Measurements from ENCODE around the gene NOVA2.
A peak's percentile ranks its signal among the peaks of the same experiment; 100 is the strongest.
"Not testable (repeated sequence)": the region's sequence is repeated elsewhere in the genome, so short reads cannot be mapped to it uniquely, and the experiment has no call there.

NOVA2 gene

DNA sequence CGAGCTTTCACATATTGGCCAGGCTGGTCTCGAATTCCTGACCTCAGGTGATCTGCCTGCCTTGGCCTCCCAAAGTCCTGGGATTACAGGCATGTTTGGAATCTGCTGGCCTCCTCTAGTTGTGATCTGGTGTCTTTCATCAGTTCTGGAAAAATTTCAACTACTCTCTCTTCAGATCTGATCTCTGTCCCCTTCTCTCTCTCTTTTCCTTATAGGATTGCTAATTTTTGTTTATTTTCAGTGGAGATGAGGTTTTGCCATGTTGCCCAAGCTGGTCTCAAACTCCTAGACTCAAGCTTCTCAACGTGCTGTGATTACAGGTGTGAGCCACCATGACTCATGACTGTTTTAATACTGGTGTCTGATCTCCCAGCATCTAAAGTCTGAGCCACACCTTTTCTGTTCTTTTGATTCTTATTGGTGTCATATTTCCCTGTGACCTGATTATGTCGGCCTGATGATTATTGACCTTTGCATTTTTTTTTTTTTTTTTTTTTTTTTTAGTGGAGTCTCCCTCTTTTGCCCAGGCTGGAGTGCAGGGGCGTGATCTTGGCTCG is 48.7 kb downstream of the NOVA2 start:
- no peak for DNase-seq (ENCODE audit: low read depth)

DNA sequence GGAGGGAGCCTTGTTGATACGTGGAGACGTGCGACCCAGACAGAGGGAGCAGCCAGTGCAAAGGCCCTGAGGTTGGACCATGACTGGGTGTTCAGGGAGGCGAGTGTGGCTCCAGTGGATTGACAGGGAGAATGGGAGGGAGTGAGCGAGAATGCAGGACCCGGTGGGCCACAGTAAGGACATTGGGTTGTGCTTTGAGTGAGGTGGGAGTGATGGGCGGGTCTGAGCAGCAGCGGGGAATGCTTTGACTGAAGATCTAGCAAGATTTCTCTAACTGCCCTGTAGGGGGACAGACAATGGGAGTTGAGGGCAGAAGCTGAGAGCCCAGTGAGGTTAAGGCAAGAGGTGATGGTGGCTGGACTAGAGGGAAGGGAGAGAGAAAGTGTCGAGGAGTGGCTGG is 51.4 kb downstream of the NOVA2 start:
- DNase-seq (ENCODE audit: low read depth) = no peak

- no peak for DNase-seq (ENCODE audit: low read depth)
Measured at GRCh38 chr19:45920458-45920857, 53.2 kb downstream of the NOVA2 start.

GRCh38 chr19:45919678-45920077 is 54.0 kb downstream of the NOVA2 start:
- DNase-seq (ENCODE audit: low read depth) = no peak

DNA sequence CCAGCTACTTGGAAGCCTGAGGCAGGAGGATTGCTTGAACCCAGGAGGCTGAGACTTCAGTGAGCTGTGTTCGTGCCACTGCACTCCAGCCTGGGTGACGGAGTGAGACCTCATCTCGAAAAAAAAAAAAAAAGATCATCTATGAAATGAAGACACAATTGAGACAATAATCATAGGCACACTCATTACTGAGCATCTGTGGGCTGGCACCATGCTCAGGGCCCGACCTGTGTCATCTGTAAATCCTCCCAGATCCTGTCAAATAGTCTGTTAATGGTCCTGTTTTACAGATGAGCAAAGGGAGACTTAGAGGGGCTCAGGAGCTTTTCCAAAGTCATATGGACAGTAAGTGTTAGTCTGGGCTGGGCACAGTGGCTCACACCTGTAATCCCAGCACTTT is 54.9 kb downstream of the NOVA2 start:
- DNase-seq (ENCODE audit: low read depth) = no peak

DNA sequence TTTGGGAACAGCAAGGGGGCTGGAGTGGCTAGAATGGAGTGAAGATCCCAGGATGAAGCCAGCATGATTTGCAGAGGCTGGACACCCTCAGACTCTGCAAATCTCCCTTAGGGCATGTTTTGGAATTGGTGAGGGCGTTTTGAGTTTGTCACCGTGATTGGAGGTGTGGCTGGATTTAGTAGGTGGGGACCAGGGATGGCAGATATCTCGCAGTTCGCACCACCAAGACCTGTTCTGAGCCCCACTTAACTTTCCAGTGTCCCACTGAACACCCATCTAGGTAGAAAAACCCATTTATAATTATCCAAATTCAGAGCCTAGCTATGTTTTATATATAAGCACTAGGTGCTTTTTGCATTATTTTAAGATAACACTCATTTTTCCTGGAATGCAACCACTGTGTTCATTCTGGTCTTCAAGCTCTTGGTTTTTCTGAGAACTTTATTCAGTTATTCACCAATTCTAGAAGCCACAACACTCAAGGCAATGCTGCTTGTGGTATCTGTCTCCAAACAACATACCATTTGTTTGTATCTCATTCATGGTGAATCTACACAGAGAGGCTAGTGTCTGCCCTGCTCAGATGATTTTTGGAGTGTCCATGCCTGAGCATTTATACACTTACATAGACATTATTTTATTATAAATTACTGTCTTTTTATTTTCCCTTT is 56.1 kb downstream of the NOVA2 start:
- no peak for DNase-seq (ENCODE audit: low read depth)

DNA sequence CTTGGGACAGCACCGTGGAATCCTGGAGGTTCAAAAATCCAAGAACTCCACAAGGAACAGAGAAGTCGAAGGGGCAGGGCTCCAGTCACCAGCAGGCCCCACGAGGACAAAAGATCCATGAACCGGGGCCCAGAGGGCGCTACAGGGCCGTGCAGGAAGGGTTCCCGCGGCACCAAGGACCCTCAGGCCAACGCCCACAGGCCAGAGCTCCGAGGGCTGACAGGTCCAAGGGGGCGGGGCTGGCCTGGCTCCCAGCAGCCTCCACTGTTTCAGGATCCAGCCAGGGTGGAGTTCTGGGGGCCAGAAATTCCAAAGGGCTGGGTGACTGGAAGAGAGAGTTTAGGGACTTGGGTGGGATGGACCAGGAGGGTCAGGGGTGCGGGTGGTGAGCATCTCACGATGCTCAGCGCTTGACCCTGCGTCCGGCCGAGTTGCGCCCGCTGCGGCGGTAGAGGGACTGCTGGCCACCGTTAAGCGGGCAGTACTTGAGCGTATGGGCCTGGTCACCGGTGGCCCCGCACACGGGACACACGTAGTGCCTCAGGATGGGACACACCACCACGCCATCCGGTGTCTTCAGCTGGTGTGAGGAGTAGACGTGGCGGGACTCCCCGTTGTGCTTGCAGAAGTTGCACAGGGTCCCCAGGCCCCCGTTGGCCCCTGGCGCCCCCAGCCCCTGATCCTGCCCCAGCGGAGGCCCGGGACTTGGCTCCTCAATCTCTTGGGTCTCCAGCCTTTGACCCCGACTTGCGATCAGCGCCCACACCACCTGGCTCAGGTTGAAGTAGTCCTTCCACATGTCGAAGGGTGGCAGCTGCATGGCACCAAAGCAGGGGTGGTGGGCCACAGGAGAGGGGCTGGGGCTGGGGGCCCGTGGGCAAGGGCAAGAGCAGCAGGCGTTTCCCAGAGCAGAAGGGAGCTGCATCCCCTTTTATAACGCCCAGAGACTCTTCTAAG is 59.5 kb downstream of the NOVA2 start, which contains the start of gene NANOS2:
Gene NANOS2 (minus strand): TSS at position 905 of the 957 bp plus-strand sequence. CDS start 85 bp downstream, at position 820.
- DNase-seq (ENCODE audit: low read depth) = no peak

DNA sequence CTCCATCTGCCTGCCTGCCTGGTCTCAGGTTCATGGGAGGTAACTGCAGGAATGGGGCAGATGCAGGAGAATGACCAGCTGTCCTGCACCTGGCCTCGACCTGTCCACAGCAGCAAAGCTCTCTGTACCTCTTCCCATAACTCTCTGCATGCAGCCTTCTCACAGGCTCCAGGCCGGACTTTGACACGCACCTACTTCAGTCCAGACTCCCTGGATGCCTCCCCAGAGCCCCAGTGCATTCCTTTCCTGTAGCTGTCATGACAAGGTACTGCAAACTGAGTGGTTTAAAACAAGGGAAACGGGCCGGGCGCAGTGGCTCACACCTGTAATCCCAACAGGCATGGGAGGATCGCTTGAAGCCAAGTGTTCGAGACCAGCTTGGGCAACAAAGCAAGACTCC is 62.4 kb downstream of the NOVA2 start:
- no peak for DNase-seq (ENCODE audit: low read depth)

DNA sequence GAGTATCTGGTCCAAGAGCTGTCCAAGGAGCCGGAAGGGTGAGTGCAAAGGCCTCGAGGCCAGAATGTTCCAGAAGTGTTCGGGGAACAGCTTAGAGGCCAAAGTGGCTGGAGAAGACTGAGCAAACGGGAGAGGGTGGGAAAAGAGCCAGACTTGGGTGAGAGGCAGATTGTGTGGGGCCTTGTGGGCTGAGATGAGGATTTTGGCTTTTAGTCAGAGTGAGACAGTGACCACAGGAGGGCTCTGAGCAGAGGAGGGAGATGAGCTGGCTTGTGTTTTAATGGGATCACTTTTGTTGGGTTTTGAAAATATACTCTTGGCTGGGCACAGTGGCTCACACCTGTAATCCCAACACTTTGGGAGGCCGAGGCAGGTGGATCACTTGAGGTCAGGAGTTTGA is 64.7 kb downstream of the NOVA2 start:
- no peak for DNase-seq (ENCODE audit: low read depth)

GRCh38 chr19:45906221-45906620 is 67.4 kb downstream of the NOVA2 start:
- DNase-seq (ENCODE audit: low read depth) = no peak

GRCh38 chr19:45905011-45905410 is 68.7 kb downstream of the NOVA2 start:
- DNase-seq (ENCODE audit: low read depth) = no peak

DNA sequence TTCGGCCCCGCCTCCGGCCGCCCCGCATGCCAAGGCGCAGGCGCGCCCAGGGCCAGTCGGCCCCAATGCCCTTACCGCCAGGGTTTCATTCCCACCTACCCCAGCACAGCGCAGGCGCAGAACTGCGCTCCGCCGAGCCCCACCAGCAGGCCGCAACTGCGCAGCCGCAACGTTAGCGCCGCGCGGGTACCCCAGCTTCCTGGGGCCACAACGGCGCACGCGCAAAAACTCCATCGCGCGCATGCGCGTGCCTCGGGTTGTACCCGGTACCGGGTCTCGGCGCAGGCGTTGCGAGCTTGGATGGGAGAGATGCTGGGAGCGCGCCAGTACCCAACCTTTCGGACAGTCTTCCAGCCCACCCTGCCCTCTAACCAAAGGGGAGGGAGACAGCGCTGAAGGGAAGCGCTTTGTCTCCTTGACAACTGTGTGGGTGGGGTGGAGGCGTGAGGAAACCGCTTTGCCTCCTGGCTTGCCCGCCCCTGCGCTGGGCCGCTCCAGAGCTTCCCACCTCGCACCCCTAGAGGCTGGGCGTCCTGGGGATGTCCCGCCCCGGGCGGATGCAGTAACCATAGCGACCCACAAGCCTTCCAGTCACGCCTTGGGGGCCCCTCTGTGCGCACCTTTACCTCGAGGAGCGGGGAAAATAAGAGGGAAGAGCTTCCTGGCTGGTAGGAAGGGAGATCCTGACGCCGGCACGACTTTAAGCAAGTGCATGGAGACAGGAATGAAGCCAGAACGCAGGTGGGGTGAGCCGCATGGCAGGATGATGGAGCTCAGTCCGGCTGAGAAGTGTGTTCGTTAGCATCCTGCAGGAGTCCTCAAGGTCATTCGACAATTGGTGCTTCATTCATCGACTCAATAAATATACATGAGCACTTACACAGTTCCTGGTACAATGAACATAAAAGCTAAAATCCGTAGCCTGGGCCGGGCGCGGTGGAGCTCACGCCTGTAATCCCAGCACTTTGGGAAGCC is 70.7 kb downstream of the NOVA2 start:
- DNase-seq (ENCODE audit: low read depth) = peak; percentile 100

- DNase-seq (ENCODE audit: low read depth) = no peak
Measured at GRCh38 chr19:45901912-45902650, 71.6 kb downstream of the NOVA2 start, which contains the start of gene MYPOP. Gene MYPOP, minus strand, starts transcription at chr19:45902613. Its CDS starts 840 bp downstream, at chr19:45901773.

GRCh38 chr19:45901432-45901911 is 72.2 kb downstream of the NOVA2 start:
- no peak for DNase-seq (ENCODE audit: low read depth)

GRCh38 chr19:45900738-45901431 is 72.8 kb downstream of the NOVA2 start:
- DNase-seq (ENCODE audit: low read depth) = no peak

DNA sequence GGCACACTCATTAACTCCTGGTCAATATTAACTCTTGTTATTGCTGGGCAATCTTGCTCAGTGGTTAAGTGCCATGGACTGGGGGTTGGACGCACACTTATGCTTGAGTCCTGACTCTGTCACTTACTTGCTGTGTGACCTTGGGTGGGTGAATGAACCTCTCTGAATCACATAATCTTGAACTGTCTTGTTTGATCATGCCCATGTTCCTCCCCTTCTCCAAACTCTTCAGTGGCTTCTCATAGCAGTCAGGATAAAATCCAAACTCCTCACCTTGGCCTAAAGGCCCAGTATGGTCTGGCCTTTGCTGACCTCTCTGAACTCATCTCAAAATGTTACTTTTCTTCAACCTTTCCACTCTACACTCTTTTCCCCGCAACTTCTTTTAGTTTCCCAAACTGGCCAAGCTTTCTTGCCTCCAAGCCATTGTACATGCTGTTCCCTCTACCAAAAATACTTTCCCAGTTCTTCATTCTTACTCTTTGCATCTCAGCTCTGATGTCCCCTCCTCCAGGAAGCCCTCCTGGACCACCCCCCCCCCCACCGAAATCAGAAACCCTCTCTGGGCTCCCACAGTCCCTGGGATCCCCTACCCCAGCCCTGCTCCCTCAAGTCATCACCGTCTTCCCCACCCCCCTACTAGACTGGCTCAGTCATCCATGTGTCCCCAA is 73.6 kb downstream of the NOVA2 start:
- no peak for DNase-seq (ENCODE audit: low read depth)

DNA sequence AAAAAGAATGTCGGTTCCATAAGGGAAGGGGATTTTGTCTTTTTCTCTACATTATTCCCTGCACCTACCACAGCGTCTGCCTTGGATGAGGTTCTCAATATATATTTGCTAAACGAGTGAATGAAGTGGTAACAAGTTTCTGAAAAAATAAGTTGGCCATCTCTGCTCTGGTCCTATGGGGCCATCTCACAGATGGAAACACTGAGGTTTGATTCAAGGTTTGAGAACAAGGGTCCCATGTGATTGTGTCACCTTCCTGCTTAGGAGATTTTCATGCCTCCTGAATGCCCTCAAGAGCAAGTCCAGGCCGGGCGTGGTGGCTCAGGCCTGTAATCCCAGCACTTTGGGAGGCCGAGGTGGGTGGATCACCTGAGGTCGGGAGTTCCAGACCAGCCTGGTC is 74.4 kb downstream of the NOVA2 start:
- no peak for DNase-seq (ENCODE audit: low read depth)

DNA sequence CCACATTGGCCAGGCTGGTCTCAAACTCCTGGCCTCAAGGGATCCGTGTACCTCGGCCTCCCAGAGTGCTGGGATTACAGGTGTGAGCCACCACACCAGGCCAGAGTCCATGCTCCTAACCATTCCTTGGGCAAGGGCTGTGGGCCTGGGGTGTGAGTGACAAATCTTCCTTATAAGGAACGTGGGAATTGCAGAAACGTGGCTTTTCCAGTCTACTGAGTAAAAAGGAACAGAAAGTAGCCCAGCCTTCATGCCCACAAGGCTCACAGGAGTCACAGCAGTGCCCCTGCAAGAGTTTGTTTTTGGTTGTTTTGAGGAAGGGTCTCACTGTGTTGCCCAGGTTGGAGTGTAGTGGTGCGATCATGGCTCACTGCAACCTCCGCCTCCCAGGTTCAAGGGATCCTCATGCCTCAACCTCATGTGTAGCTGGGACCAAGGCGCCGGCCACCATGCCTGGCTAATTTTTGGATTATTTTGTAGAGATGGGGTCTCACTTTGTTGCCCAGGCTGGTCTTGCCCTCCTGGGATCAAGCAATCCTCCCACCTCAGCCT is 76.3 kb downstream of the NOVA2 start:
- DNase-seq (ENCODE audit: low read depth) = no peak

- DNase-seq (ENCODE audit: low read depth) = not testable (repeated sequence)
Measured at GRCh38 chr19:45895983-45896599, 77.6 kb downstream of the NOVA2 start.
